HG03521 (cell line): ENCODE results near the gene SNRPA1.

Experiments
- ATAC-seq: cut with Tn5 transposase; IDR thresholded peaks from one replicate; pipeline ENCODE4 v1.9.1; 2021; ENCODE audit warnings: mild to moderate bottlenecking, moderate library complexity; ENCODE audit not compliant: unreplicated experiment

The SNRPA1 gene

DNA sequence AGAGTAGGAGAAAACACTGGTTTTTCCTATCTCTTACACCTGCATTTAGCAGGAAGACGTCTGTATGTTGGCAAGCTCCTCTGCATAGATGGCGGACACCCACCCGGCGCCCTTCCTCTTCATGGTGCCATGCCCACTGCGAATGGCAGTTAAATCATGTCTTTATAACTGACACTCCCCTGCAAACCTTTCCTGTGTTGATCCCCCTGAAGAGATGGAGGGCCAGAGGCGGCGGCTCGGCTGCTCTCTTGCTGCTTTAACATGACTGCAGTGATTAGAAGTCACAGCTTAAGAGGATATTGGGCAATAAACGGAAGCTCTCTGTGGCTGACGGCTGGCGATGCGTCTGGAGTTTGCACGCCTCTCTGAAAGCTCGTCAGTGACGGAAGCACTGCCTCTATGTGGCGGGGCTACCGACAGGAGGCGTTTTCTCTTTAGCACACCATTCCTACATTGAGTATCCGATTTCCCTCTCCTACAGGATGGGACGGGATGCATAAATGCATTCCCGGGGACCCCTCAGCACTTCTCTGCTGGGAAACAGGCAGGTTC is 25.5 kb upstream of the SNRPA1 start:
- ATAC-seq, result no peak

DNA sequence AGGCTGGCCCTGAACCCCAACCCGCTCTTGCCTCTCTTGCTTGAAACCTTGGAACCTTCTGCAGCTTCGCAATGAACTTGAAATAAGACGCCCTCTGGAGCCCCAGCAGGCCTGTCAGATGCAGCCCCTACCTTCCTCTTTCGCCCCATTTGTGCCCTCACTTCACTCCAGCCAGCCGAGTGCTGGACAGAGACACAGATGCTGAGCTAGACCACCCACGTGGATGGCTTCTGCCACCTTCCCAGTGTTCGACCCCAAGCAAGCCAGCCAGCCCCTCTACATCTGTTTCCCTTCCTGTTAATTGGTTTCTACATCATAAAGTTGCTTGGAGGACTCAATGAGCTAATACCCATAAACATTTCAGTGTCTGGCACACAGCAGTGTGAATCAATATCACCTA is 23.8 kb upstream of the SNRPA1 start:
- no peak for ATAC-seq

DNA sequence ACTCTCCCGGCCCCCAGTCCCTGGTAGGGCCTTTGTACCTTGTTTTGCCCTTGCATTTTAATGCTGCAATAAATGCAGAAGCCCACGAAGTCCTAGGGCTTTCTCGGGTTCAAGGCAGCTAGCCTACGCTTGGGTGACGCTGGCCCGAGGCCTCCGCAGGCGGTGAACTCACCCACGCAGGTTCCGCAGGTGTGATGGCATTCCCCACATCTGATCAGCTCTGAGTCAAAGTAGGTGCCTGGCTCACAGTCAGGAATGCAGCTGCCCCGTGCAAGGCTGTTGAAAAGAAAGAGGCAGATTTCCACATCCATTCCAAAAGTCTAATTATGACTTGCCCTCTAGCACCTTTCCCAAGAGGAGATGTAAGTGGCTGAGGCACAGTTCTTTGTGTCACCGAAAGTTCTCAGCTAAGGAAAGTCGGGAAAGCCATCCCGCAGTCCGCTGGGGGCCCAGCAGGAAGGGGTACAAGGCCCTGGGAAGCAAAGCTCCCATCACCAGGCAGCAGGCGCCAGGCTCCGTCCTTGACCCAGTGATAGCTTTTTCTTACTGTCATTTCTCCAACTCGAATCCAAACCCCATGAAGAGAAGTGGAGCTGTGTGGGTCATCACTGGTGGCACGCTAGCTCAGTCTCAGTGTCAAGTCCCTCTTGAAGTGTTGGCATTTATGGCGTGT is 23.2 kb upstream of the SNRPA1 start:
- no peak for ATAC-seq

DNA sequence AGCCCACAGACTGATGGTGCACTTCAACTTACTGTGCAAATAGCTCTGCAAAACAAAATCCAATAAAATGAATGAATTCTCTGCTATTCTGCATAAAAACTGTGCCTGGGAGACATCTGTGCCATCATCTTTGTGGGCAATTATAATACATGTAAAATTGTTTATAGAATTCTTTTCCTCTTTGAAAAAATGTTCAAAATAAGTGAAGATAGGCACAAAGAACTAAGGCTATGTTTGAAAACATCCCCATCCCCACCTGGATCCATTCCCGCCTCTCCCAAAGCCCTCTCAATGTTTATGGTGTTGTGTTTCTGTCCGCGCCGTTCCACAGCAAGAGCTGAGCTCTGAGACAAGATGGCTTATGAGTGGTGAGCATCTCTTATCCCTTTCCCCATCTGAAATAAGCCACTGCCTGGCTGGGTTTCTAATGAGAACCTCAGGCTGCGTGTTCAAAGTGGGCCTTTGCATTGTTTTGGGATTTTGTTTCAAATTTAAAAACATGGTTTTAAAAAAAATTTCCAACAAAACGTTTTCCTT is 22.4 kb upstream of the SNRPA1 start:
- no peak for ATAC-seq

DNA sequence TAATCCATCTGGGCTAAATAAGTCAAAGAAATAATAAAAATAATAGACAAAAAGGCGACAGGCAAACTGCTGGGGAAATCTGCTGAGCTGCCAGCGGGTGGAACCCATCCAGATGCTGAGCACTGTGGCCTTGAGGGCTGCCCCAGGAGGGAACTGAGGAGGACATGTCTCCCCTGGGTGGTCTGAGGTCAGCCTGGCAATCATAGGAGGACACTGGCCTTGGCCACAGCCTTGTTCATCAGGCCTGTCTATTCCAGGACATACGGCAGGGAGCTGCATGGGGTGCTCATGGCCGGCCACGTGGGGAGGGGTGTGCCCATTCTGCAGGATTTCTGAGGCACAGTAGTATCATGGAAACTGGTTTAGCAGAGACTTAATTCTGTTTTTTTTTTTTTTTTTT is 21.5 kb upstream of the SNRPA1 start:
- no peak for ATAC-seq

DNA sequence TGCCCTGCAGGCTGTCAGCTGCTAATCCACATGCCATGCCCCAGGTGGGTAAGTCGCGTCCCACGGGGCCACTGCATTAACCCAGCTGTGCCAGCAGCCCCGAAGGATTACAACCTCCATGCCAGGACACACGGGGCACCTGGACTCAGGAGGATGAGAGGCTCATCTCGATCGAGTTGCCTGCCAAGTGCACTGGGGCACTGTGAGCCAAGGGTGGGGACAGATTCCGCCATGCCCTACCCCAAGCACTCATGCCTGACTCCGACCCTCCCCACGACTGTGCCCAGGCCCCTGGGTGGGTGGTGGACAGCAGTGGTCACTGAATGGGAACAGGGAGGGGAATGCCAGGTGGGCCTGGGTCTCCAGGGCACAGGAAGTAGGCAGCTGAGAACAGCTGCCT is 20.7 kb upstream of the SNRPA1 start:
- ATAC-seq, result no peak

DNA sequence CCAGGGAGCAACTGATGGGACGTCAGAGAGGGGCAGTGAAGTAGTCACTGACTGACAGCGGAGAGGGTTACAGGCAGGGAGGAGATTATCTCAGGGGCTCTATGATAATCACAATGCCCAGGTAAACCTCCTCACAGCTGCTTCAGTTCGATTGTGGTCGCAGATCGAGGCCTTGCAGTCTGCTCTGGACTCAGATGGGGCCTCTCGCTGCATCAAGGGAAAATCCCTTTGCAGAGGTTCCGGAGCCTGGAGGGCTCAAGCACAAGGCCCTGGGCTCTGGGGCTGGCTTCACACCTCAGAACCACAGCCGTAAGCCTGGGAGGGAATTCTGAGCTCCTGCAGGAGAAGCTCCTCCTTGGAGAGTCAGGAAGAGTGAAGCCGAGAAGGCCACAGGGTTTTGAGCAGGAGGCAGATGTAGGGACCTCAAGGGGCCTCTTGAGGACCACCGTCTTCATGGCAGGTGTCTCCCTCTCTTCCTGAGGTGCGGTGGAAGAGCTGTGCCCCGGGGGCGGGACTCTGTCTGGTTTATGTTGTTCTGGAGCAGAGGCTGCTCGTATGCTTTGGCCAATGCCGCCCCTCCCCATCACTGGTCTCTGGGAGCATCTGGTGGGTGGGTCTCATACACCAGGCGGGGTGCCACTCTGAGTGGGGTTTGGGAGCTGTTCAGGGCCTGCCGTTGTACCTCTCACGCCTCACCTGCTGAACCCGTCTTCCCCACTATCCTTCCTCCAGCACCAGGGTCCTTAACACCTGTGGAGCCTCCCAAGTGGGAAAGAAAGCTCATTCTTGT is 19.5 kb upstream of the SNRPA1 start:
- no peak for ATAC-seq

DNA sequence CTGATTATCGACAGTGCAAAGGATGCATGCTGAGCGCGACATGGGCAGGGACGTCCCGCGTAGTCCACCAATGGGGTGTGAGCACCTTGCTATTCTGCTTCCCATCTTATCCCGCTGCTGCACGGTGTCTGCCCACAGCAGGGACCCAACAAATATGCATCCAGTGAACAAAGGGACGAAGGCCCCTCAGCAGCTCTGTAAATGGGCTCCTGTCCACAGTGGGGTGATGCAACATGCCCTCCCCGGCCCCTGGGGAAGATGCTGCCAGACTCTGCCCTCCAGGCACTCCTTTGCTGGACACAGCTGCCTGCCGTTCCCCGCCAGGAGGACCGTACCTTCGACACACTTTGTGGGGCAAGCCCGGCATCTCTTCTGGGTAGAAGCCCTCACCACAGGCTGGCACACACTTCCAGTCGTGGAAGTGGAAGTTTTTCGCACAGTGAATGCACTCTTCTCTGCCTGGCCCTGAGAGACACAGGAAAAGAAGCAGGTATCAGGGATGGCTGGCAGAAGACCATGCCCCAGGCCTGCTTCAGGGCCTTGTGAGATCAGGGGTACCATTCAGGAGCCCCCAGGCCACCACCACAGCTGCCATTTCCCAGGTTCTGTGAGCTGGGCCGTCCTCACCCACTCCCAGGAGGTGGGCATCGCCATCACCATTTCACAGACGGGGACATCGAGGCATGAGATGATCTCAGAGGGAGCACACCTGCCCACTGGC is 18.2 kb upstream of the SNRPA1 start:
- no peak for ATAC-seq

DNA sequence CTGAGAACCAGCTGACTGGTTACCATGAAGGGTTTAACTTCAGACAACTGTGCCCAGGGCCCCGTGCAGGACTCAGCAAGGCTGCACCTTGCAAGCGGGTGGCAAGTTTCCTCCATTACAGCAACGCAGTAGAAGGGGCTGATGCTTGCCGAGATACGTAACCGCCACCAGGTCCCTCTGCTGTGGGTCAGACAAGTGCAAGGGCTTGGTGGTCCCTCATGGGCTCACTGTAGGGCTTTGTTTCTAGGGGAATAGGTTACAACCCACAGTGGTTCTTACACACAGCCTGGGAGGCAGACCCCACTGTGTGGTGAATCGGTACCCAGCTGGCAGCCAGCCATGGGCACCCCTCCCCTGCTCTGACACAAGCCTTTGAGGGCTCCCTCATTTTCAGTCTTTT is 15.5 kb upstream of the SNRPA1 start:
- no peak for ATAC-seq

DNA sequence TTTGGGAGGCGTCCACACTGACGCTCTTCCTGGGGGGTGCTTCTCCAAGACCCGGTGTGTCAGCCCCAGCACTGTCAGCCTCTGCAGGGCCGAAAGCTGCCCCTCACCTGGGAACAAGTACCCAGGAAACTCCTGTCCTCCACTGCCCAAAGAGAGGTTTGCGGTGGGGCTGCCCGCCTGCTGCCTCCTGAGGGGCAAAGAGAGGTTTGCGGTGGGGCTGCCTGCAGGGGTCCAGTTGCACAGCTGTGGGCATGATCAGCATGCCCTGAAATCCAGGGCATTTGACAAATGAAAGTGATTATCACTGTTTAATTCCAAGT is 15.1 kb upstream of the SNRPA1 start:
- ATAC-seq, result no peak

DNA sequence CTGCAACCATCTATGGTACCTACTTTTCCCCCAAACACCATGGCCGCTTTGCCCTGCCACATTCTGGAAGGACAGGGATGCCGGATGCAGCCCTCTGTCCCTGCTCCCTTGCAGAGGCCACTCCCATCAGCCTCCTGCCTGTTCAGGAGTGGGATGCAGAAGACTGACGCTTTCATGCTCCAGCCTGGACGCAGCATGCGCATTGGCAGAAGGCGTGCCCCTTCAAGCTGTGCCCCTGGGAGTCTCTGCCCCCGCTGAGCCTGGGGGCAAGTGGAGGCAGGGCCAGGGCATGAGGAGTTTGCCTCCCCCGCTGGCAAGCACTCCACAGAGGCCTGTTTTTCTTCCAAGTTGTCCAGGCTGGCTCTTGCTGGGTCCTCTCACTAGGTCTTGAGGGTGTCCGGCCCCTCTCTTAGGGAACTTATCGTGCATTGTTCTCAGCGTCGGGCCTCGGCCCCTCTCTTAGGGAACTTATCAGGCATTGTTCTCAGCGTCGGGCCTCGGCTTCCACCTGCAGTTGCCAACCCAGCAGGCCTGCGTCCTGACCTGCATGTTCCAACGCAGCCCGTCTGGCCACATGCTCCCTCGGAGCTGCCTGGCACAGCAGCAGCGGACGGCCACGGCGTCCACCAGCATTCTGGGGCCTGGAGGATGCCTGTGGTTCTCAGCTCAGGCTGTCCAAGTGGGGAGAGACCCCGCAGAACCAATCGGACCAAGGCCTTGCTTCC is 14.6 kb upstream of the SNRPA1 start:
- no peak for ATAC-seq

DNA sequence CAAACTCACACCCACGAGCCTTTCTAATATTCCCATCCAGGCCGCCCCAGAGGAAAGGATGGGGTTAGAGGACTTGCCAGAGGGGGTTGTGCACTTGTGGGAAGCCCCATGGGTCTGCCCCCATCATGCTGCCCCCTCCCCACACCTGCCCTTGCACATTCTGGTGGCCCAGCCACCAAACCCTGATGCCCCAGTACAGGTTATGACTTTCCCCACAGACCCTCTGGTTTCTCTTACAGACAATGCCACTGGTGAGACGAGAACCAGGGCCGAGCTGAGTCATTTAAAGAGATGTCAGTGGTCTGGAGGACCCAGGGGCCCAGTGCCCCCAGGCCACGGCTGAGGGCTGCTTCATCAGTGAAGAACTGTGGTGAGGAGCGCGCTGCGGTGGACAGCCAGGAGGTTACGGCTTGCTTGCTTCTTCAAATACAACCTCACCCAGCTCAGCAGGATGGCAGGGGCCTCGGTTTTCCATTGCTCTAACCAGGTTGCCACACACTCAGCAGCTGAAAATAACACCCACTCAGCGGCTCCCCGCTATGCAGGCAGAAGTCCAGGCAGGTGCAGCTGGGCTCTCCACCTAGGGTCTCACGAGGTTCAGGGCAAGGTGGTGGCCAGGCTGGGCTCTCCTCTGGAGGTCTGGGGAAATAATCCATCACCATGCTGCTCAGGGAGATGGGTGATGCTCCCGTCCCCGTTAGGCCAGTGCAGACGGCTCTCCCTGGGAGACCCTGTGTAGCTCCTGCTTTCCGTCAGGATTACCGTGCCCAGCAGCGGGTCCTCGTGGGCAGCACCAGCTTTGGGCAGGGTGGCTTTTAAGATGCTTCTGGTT is 13.8 kb upstream of the SNRPA1 start:
- no peak for ATAC-seq

DNA sequence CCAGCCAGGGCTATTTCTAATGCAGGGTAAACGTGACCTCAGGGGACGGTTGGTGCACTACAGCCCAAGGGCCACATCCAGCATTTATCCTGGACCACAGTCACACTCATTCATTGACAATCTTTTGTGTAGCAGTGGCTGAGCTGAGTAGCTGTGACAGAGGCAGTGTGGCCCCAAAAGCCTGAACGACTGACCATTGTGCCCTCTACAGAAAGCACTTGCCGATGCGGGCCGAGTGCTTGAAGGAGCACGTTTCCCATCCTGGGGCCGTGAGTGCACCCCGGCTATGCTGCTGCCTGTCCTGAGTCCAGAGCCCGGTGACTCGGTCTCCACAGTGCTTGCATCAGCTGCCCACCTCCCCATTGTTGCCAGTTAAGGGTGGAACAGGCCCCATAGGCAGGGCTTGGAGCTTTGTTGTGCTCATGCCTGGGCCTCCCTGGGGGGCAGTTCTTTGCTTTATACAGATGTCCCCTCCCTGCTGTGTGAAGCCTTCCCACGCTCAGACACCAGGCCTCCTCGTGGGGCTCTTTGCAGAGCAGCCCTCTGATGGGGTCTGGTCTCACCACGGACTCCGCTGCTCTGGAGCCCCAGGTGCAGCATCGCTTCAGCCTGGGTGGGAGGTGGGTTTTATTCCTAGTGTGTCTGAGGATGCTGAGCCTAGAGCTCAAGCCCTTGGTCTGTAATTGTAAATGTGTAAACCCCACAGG is 13.0 kb upstream of the SNRPA1 start:
- ATAC-seq, result no peak

DNA sequence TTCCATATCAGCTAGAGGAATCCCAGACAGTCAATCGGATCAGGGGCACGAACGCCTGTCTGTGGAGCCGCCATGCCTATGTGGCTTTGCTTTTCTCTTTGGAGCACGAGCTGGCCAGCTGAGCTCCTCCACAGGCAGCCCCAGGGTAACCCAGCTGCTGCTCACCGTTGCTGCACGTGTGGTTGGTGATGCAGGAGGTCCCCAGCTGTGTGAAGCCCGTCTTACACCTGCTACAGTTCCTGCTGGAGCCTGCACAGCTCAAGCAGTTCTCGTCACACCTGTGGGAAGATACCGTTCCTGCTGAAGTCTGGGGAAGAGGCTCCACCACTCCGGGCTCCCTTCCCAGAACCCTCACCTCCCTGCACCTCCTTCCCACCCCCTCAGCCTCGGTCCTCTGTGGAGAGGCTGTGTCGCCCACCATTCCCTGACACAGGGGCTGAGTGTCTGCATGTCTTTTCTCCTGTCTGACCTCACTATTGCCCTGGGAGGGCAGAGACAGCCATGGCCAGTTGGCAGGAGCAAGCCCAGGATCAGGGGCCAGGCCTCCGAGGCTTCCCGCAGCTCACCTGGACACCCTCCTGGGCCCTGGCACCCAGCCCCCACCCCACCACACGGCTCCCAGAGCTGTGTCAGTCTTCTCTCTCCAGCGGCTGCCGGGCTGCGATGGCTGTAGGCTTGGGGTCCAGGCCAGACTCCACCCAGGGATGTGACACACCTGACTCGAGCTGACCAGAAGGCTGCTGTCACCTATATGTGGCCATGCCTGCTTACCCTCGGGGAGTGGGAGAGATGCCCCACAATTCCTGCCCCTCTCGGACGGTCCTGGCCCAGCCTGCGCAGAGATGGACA is 12.2 kb upstream of the SNRPA1 start:
- no peak for ATAC-seq

DNA sequence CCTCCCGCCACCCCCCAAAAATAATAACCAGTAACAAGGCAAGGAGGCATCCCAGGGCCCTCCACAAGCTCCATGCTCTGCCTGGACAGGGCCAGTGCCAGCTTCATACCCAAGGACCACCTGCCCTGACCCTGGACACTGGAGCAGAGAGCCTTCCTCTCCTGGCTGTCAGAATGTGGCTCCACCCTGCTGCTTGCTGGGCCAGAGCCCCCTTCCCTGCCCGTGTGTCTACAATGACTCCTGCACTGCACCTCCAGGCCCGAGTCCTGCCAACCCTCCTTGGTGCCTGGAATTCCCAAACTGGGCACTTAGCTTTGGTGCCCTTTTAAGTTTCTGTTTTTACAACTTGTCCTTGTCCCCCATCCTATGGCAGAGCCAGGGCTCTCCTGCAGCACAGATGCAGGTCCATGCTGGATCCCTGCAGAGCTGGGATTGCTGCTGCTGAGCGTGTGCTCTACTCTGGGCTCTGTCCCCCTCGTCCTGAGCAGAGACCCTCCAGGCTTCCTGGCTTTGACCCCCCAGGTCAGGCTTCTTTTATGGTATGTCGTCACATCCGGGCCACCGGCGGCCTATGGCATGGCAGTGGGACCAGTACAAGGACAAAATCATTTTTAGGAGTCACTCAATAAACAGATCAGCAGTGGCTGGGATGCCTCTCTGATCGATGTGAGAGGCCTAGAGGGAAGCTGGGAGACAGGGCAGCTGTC is 11.4 kb upstream of the SNRPA1 start:
- no peak for ATAC-seq

DNA sequence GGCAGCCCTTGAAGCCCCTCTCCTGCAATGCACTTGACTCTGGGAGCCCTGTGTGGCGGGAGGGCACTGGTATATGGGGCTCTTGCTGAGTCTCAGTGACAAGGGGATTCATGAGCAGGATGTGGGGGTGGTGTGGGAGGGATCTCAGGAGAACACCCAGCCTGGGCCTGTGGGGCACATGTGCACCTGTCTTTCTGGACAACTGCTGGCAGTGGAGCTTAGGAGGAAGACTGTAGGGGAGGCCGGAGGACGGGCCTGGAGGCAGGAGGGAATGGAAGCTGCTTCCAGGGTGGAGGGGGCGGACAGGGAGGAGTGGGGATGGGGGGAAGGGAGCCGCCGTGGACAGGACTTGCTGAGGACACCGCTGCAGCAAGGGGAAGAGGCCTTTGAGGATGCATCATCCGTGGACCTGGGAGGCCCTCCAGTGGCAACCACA is 10.8 kb upstream of the SNRPA1 start:
- ATAC-seq, result no peak

DNA sequence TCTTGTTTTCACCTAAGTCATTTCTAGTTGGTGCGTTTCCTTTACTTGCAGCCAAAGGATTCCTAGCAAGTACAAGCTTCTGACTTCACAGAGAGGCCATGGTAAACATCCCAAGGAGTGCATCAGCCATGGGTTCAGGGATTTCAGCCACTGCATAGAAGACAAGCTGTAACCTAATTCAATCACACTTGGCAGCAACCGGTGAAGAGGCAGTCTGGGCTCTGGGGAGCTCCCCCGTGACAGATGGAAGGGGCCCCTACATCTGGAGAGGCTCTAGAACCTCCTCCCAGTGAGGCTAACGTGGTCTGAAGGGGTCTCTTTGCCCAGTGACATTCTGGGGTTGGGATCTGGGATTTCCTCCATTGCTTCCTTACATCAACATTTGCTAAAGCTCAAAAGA is 8.4 kb upstream of the SNRPA1 start:
- ATAC-seq, result no peak
